C4-2B (cell line): ENCODE measurements around the gene TMEM271.
"Not testable (repeated sequence)": the region's sequence is repeated elsewhere in the genome, so short reads cannot be mapped to it uniquely, and the experiment has no call there.

Source experiments
- H3K27ac ChIP-seq: fragments of 450-650 bp; 2 replicates; pipeline ENCODE4 v1.5.1; 2017
- ZFX ChIP-seq: fragments of 450-650 bp; IDR thresholded peaks from 2 replicates; pipeline ENCODE4 v1.6.1; 2017
- TF ChIP-seq, protein P1 (sequence below): fragments of 450-650 bp; conservative IDR thresholded peaks from 2 replicates; pipeline ENCODE4 v1.5.1; 2017; ENCODE audit warnings: mild to moderate bottlenecking

The TMEM271 gene

GRCh38 chr4:569958-570667, 6.0 kb downstream of the TMEM271 start:
- H3K27ac ChIP-seq, result no peak overlapping the region
- TF ChIP-seq, protein P1, sequence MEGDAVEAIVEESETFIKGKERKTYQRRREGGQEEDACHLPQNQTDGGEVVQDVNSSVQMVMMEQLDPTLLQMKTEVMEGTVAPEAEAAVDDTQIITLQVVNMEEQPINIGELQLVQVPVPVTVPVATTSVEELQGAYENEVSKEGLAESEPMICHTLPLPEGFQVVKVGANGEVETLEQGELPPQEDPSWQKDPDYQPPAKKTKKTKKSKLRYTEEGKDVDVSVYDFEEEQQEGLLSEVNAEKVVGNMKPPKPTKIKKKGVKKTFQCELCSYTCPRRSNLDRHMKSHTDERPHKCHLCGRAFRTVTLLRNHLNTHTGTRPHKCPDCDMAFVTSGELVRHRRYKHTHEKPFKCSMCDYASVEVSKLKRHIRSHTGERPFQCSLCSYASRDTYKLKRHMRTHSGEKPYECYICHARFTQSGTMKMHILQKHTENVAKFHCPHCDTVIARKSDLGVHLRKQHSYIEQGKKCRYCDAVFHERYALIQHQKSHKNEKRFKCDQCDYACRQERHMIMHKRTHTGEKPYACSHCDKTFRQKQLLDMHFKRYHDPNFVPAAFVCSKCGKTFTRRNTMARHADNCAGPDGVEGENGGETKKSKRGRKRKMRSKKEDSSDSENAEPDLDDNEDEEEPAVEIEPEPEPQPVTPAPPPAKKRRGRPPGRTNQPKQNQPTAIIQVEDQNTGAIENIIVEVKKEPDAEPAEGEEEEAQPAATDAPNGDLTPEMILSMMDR, result no peak
- TF ChIP-seq ZFX, result no peak

DNA sequence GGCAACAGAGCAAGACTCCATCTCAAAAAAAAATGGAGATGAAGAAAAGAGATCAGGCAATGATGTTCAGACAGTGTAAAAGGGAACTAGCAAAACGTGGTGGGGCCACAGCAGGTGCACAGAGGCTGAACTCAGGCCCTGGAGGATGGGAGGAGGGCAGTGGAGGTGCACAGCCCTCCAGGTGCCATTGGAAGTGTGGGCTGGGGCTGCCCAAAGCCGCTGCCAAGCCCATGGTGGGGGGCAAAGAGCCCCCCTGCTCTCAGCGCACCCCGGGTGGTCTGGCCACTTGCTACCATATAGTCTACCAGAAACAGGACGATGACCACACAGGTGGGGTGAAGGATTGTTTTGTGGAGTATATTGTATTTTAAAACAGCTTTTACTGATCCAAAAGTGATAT, 7.1 kb downstream of the TMEM271 start:
- TF ChIP-seq ZFX, result no peak
- TF ChIP-seq, protein P1, result no peak
- H3K27ac ChIP-seq, result no peak overlapping the region

- H3K27ac ChIP-seq, result no peak overlapping the region
- TF ChIP-seq, protein P1, result no peak
- no peak for TF ChIP-seq ZFX
Measured at GRCh38 chr4:568351-568652, 7.8 kb downstream of the TMEM271 start.

- no peak overlapping the region for H3K27ac ChIP-seq
- TF ChIP-seq, protein P1, result no peak
- no peak for TF ChIP-seq ZFX
Measured at GRCh38 chr4:567457-568350, 8.4 kb downstream of the TMEM271 start.

GRCh38 chr4:566508-567295, 9.4 kb downstream of the TMEM271 start:
- TF ChIP-seq, protein P1, result no peak
- no peak for TF ChIP-seq ZFX
- H3K27ac ChIP-seq, result no peak overlapping the region

GRCh38 chr4:566035-566434, 10.1 kb downstream of the TMEM271 start:
- no peak overlapping the region for H3K27ac ChIP-seq
- TF ChIP-seq, protein P1, result no peak
- TF ChIP-seq ZFX, result no peak

GRCh38 chr4:565614-566013, 10.5 kb downstream of the TMEM271 start:
- H3K27ac ChIP-seq, result not testable (repeated sequence)

DNA sequence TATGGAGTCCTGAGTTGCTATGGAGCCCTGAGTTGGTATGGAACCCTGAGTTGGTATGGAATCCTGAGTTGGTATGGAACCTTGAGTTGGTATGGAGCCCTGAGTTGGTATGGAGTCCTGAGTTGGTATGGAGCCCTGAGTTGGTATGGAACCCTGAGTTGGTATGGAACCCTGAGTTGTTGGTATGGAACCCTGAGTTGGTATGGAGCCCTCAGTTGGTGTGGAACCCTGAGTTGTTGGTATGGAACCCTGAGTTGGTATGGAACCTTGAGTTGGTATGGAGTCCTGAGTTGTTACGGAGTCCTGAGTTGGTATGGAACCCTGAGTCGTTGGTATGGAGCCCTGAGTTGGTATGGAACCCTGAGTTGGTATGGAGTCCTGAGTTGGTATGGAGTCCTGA, 13.6 kb downstream of the TMEM271 start:
- not testable (repeated sequence) for H3K27ac ChIP-seq
